Neuronal stem cell (in vitro differentiated cells): ENCODE measurements around the gene ALCAM.
A peak's percentile ranks its signal among the peaks of the same experiment; 100 is the strongest.

Source experiments
- DNase-seq: peaks from one replicate; pipeline ENCODE4 v3.0.0-alpha.2; 2013; ENCODE audit warnings: low spot score
- H2AFZ ChIP-seq: one replicate; pipeline ENCODE4 v1.6.1; 2013; ENCODE audit warnings: mild to moderate bottlenecking, low read length, inconsistent platforms
- H2AK5ac ChIP-seq: 2 replicates; pipeline ENCODE4 v1.6.1; 2013; ENCODE audit warnings: low read depth, mild to moderate bottlenecking, inconsistent platforms, low read length, moderate library complexity, mixed read lengths
- H2BK120ac ChIP-seq: 2 replicates; pipeline ENCODE4 v1.6.1; 2013; ENCODE audit warnings: low read depth, mild to moderate bottlenecking, inconsistent platforms, low read length, moderate library complexity, mixed read lengths
- H2BK12ac ChIP-seq: one replicate; pipeline ENCODE4 v1.6.1; 2013; ENCODE audit warnings: low read length, inconsistent platforms
- H2BK15ac ChIP-seq: 2 replicates; pipeline ENCODE4 v1.6.1; 2013; ENCODE audit warnings: mild to moderate bottlenecking, low read length, inconsistent platforms, mixed read lengths
- H2BK5ac ChIP-seq: one replicate; pipeline ENCODE4 v1.6.1; 2013; ENCODE audit warnings: inconsistent platforms, mild to moderate bottlenecking, low read length, moderate library complexity
- H3K14ac ChIP-seq: one replicate; pipeline ENCODE4 v1.6.1; 2013; ENCODE audit warnings: low read length, inconsistent platforms
- H3K18ac ChIP-seq: 2 replicates; pipeline ENCODE4 v1.6.1; 2013; ENCODE audit warnings: low read length, inconsistent platforms
- H3K23ac ChIP-seq: 2 replicates; pipeline ENCODE4 v1.6.1; 2013; ENCODE audit warnings: low read depth, mild to moderate bottlenecking, mixed read lengths, low read length, inconsistent platforms; ENCODE audit not compliant: poor library complexity
- H3K27ac ChIP-seq: replicated peaks from 3 replicates; pipeline ENCODE4 v1.5.1; 2013; ENCODE audit warnings: low read length, inconsistent platforms
- H3K27me3 ChIP-seq, 3 experiments: 2 replicates each; pipeline ENCODE4 v1.6.1; 2013; ENCODE audit warnings: low read length in 3 of 3, mild to moderate bottlenecking in 2 of 3, inconsistent platforms in 1 of 3, low read depth in 1 of 3, mixed read lengths in 1 of 3, moderate library complexity in 1 of 3; ENCODE audit not compliant: control insufficient read depth in 3 of 3, insufficient read depth in 3 of 3
- H3K36me3 ChIP-seq, 2 donors: replicated peaks in 1 of 2; 2 replicates each; pipeline ENCODE4 v1.6.1; 2013; ENCODE audit warnings: low read length in 2 of 2; ENCODE audit not compliant: control insufficient read depth in 2 of 2, insufficient read depth in 2 of 2
- H3K4ac ChIP-seq: 2 replicates; pipeline ENCODE4 v1.6.1; 2013; ENCODE audit warnings: inconsistent platforms, mild to moderate bottlenecking, low read length, moderate library complexity
- H3K4me1 ChIP-seq, 2 donors: 1 replicate in 1 of 2; 2 replicates in 1 of 2; pipeline ENCODE4 v1.6.1; 2013; ENCODE audit warnings: low read length in 2 of 2, low read depth in 1 of 2; ENCODE audit not compliant: control insufficient read depth in 2 of 2, insufficient read depth in 1 of 2
- H3K4me2 ChIP-seq: one replicate; pipeline ENCODE4 v1.6.1; 2013; ENCODE audit warnings: mild to moderate bottlenecking, low read length, inconsistent platforms; ENCODE audit not compliant: insufficient read depth, poor library complexity, severe bottlenecking
- H3K4me3 ChIP-seq, 2 donors: 2 replicates each; pipeline ENCODE4 v1.5.1; 2013; ENCODE audit warnings: low read length in 2 of 2, mild to moderate bottlenecking in 2 of 2, inconsistent platforms in 1 of 2, moderate library complexity in 1 of 2
- H3K79me1 ChIP-seq: one replicate; pipeline ENCODE4 v1.6.1; 2013; ENCODE audit warnings: low read depth, mild to moderate bottlenecking, inconsistent platforms, low read length, moderate library complexity
- H3K9ac ChIP-seq: one replicate; pipeline ENCODE4 v1.6.1; 2013; ENCODE audit warnings: mild to moderate bottlenecking, low read depth, low read length, inconsistent platforms; ENCODE audit not compliant: poor library complexity
- H3K9me3 ChIP-seq, 2 donors: replicated peaks in 1 of 2; 2 replicates each; pipeline versions ENCODE3 to v1.6.1; 2013; ENCODE audit warnings: low read length in 2 of 2, mild to moderate bottlenecking in 2 of 2, inconsistent platforms in 1 of 2, low read depth in 1 of 2, mixed read lengths in 1 of 2, moderate library complexity in 1 of 2; ENCODE audit not compliant: control insufficient read depth in 2 of 2, insufficient read depth in 1 of 2
- H4K8ac ChIP-seq: one replicate; pipeline ENCODE4 v1.6.1; 2013; ENCODE audit warnings: low read depth, mild to moderate bottlenecking, inconsistent platforms, low read length, moderate library complexity
- H4K91ac ChIP-seq: one replicate; pipeline ENCODE4 v1.6.1; 2013; ENCODE audit warnings: low read length, low read depth, mild to moderate bottlenecking, inconsistent platforms; ENCODE audit not compliant: poor library complexity
- WGBS, 2 donors: extraction: QIAGEN DNeasy Blood & Tissue Kit; methylation state at CpG; one replicate each; pipeline ENCODE4 v1.1.7; 2013; ENCODE audit warnings: missing lambda C conversion rate in 2 of 2, mixed read lengths in 1 of 2; ENCODE audit not compliant: insufficient read length in 2 of 2, insufficient replicate concordance in 1 of 2; ENCODE audit errors: extremely low coverage in 2 of 2; 5-methylcytosine and 5-hydroxymethylcytosine counted together

ALCAM gene

DNA sequence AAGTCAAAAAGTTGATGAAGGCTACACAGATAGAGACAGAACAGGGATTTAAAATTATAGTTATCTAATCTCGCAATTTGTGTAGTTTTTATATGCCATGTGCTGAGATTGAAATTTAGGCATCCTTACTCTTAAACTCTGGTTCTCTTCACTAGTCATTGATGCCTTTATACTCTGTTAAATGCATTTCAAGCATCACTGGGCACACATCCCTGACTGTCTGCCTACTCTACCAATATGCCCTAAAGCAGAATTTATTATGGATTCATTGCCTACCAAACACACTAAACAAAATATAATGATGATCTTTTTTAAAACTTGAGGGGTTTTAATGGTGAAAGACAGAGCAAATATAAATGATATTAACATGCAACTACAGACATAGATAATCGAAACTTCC, 10.3 kb upstream of the ALCAM start:
- Histone ChIP-seq H3K9ac (no peak overlapping the region), H2AFZ (no peak overlapping the region), H3K14ac (no peak overlapping the region), H3K36me3 (no peaks in the 10 kb centered on the region), H2BK12ac (no peak overlapping the region), H3K4ac (no peak overlapping the region), H3K4me1 (peaks cover 3% of the 10 kb centered on the region in 2 donors), H3K27ac (no peak overlapping the region), H2AK5ac (no peak overlapping the region), H3K27me3 (no peaks in the 10 kb centered on the region), H3K79me1 (no peaks in the 10 kb centered on the region), H3K9me3 (peaks cover 0 to 3% of the 10 kb centered on the region in 2 donors), H3K18ac (no peak overlapping the region), H2BK120ac (no peak overlapping the region), H2BK15ac (no peak overlapping the region), H3K4me2 (no peak overlapping the region), H4K91ac (no peak overlapping the region), H3K4me3 (no peak overlapping the region), H3K23ac (no peak overlapping the region), H2BK5ac (no peak overlapping the region), H4K8ac (no peak overlapping the region)
- no CpG with 5 or more reads among the region's 2 CpGs for WGBS, 2 donors
- DNase-seq = no peak

DNA sequence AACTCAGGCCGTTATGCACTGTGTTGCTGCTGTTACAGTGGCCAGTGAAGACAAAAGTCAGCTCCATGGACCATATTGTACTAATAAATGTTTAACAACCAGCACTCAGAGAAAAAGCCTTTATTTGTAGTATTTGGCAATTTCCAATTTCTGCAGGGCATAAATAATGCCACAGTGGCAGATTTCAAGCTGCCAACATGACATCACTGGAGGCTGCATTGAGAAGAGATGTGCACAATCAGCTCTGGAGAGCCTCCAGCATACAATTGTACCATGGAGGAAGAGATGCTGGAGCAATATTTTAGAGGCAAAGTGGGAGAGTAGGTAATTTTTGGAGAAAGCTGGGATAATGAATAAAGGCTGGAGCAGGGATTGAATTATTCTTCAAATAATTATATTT, 9.7 kb upstream of the ALCAM start:
- Histone ChIP-seq H3K4me1 (peaks cover 3% of the 10 kb centered on the region in 2 donors), H3K9ac (no peak overlapping the region), H2AFZ (no peak overlapping the region), H2BK5ac (no peak overlapping the region), H3K4me3 (no peak overlapping the region), H3K14ac (no peak overlapping the region), H2BK12ac (no peak overlapping the region), H3K18ac (no peak overlapping the region), H2AK5ac (no peak overlapping the region), H3K36me3 (no peaks in the 10 kb centered on the region), H3K4ac (no peak overlapping the region), H2BK15ac (no peak overlapping the region), H4K91ac (no peak overlapping the region), H3K27ac (no peak overlapping the region), H3K27me3 (no peaks in the 10 kb centered on the region), H3K79me1 (no peaks in the 10 kb centered on the region), H2BK120ac (no peak overlapping the region), H3K4me2 (no peak overlapping the region), H4K8ac (no peak overlapping the region), H3K9me3 (peaks cover 0 to 3% of the 10 kb centered on the region in 2 donors), H3K23ac (no peak overlapping the region)
- no CpG with 5 or more reads among the region's 1 CpG for WGBS, 2 donors
- no peak for DNase-seq

DNA sequence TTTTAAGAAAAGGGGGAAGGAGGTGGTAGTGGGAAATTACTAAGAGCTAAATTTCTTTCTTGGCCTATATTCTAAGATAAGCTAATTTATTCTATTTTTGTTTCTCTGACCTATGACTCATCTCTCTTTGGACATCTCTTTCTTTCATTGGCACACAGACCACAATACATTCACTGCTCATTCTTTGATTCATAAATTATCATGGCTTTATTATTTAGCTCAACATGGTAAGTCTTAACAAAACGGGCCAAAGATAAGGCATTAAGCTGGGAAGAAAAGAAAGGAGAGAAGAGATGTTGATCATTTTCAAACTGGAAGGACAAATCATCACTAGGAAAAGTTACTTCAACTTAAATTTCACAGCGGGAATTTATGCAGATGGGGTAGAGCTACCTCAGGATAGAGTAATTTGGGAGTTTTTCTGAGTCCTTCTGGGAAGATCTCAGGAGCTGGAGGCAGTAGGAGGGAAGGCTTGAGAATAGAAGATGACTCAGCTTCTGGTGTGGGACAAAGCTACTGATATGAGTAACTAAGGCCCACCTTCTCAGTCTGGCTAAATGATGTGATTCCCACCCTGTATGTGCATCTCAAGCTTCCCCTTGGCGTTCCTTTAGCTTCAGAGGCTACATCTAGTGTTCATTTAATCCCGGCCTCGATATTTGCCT, 7.5 kb upstream of the ALCAM start:
- WGBS, 2 donors = no CpG with 5 or more reads among the region's 5 CpGs
- H3K27ac ChIP-seq = no peak overlapping the region

DNA sequence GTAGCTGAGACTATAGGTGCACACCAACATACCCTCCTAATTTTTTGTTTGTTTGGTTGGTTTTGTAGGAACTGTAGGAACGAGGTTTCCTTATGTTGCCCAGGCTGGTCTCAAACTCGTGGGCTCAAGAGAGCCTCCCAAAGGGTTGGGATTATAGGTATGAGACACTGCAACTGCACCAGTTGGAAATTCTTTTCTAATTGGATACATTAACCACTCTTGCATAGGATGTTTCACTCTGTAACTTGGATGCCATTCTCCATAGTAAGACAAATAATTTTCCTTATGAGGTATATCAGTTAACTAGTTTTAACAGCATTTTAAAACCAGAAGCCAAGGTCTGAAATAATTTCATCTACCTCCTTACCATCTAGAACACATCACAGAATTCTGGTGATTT, 6.7 kb upstream of the ALCAM start:
- no peaks in the 10 kb centered on the region for H3K79me1 ChIP-seq
- no peak overlapping the region for H4K8ac ChIP-seq

More for the DNA sequence above, 7.5 kb upstream of the ALCAM start:
- Histone ChIP-seq H4K91ac (no peak overlapping the region), H3K4ac (no peak overlapping the region), H4K8ac (no peak overlapping the region), H2BK12ac (no peak overlapping the region), H3K4me2 (no peak overlapping the region), H2BK120ac (no peak overlapping the region), H3K14ac (no peak overlapping the region), H3K9ac (no peak overlapping the region), H3K18ac (no peak overlapping the region), H3K79me1 (no peaks in the 10 kb centered on the region), H3K4me3 (no peak overlapping the region), H3K27me3 (no peaks in the 10 kb centered on the region), H2AK5ac (no peak overlapping the region), H3K23ac (no peak overlapping the region), H2BK15ac (no peak overlapping the region), H3K36me3 (no peaks in the 10 kb centered on the region), H2AFZ (peak overlapping the region; percentile 26), H3K4me1 (peaks cover 3% of the 10 kb centered on the region in 2 donors), H3K9me3 (no peaks in the 10 kb centered on the region), H2BK5ac (no peak overlapping the region)
- no peak for DNase-seq

More for the DNA sequence above, 6.7 kb upstream of the ALCAM start:
- H3K9me3 ChIP-seq = no peaks in the 10 kb centered on the region
- H2AFZ ChIP-seq = no peak overlapping the region
- no peak overlapping the region for H4K91ac ChIP-seq
- no peak overlapping the region for H2BK120ac ChIP-seq
- H3K27ac ChIP-seq = no peak overlapping the region
- no peak for DNase-seq
- H2AK5ac ChIP-seq = no peak overlapping the region
- H3K18ac ChIP-seq = no peak overlapping the region
- H3K4me1 ChIP-seq = peaks cover 3% of the 10 kb centered on the region in 2 donors
- H3K4me3 ChIP-seq = no peak overlapping the region
- no peak overlapping the region for H3K9ac ChIP-seq
- no peak overlapping the region for H3K23ac ChIP-seq
- H2BK15ac ChIP-seq = no peak overlapping the region
- H3K4me2 ChIP-seq = no peak overlapping the region
- no peaks in the 10 kb centered on the region for H3K36me3 ChIP-seq
- H2BK12ac ChIP-seq = no peak overlapping the region
- H2BK5ac ChIP-seq = no peak overlapping the region
- H3K14ac ChIP-seq = no peak overlapping the region
- no CpG with 5 or more reads among the region's 2 CpGs for WGBS, 2 donors
- no peak overlapping the region for H3K4ac ChIP-seq
- H3K27me3 ChIP-seq = no peaks in the 10 kb centered on the region
